HepG2 (cell line): ENCODE data around the gene TLNRD1. TPM values are rescaled to one million over a fixed set of nuclear protein-coding genes. Genes with fewer than 3 reads are reported as not detected.

Source experiments
- HOXA7 ChIP-seq: sonication (generic); formaldehyde crosslinking; IDR thresholded peaks from 2 replicates; pipeline ENCODE4 v1.8.1; 2022; ENCODE audit warnings: mild to moderate bottlenecking, missing genetic modification reagents, moderate library complexity
- KAT8 ChIP-seq: IDR thresholded peaks from 2 replicates; pipeline ENCODE4 v1.6.1; 2016; ENCODE audit warnings: missing genetic modification reagents, missing compliant biosample characterization
- PAX8 ChIP-seq: sonication (generic); formaldehyde crosslinking; IDR thresholded peaks from 2 replicates; pipeline ENCODE4 v1.8.0; 2022; ENCODE audit warnings: mild to moderate bottlenecking, missing genetic modification reagents, borderline replicate concordance
- SMAD9 ChIP-seq: sonication (generic); formaldehyde crosslinking; IDR thresholded peaks from 2 replicates; pipeline ENCODE4 v1.5.1; 2020; ENCODE audit warnings: mild to moderate bottlenecking, missing genetic modification reagents
- TARDBP ChIP-seq: sonication (generic); formaldehyde crosslinking; IDR thresholded peaks from 2 replicates; pipeline ENCODE4 v1.8.0; 2022; ENCODE audit warnings: mild to moderate bottlenecking, missing genetic modification reagents
- TEAD3 ChIP-seq: optimal IDR thresholded peaks from 2 replicates; pipeline ENCODE3; 2016; ENCODE audit warnings: borderline replicate concordance
- ZFP36 ChIP-seq: fragments of 150-350 bp; IDR thresholded peaks from 2 replicates; pipeline ENCODE4 v1.6.1; 2018; ENCODE audit warnings: borderline replicate concordance, low read length, low read depth; ENCODE audit not compliant: partially characterized antibody
- ZKSCAN5 ChIP-seq: sonication (generic); formaldehyde crosslinking; IDR thresholded peaks from 2 replicates; pipeline ENCODE4 v1.5.1; 2020; ENCODE audit warnings: mild to moderate bottlenecking, missing genetic modification reagents
- ZNF124 ChIP-seq: sonication (generic); formaldehyde crosslinking; IDR thresholded peaks from 2 replicates; pipeline ENCODE4 v1.4.0; 2020; ENCODE audit warnings: missing genetic modification reagents
- ZNF605 ChIP-seq: sonication (generic); formaldehyde crosslinking; IDR thresholded peaks from 2 replicates; pipeline ENCODE4 v1.8.0; 2022; ENCODE audit warnings: mild to moderate bottlenecking, missing genetic modification reagents
- ZNF607 ChIP-seq: sonication (generic); formaldehyde crosslinking; IDR thresholded peaks from 2 replicates; pipeline ENCODE4 v1.5.1; 2020; ENCODE audit warnings: missing genetic modification reagents, mild to moderate bottlenecking, borderline replicate concordance
- polyA plus RNA-seq, 8 experiments: library from polyadenylated mRNA; depleted of rRNA in 3 of 8; stranded (reverse) in 7 of 8; unstranded in 1 of 8; fragments of >200 nt; fragmentation: Illumina TruSeq in 4 of 8; extraction: Trizol in 4 of 8; gene quantifications; 2 replicates each; pipeline versions ENCODE4 v1.2.1 to v1.2.3, GENCODE V29; 2011 to 2016; ENCODE audit warnings: low read depth in 4 of 8, missing spikeins in 1 of 8, mixed read lengths in 1 of 8; ENCODE audit not compliant: insufficient read depth in 1 of 8
- total RNA-seq, 5 experiments: library from RNA; depleted of rRNA; stranded (reverse); fragments of >200 nt; fragmentation: Illumina TruSeq; extraction: Trizol; gene quantifications; 2 replicates each; pipeline ENCODE4 v1.2.3, GENCODE V29; 2016; ENCODE audit warnings: low read depth in 1 of 5
- TF ChIP-seq, protein P1 (sequence below): sonication (generic); formaldehyde crosslinking; IDR thresholded peaks from 2 replicates; pipeline ENCODE4 v1.4.0; 2020; ENCODE audit warnings: mild to moderate bottlenecking, missing genetic modification reagents, borderline replicate concordance
- TF ChIP-seq, protein P2 (sequence below): sonication (generic); formaldehyde crosslinking; IDR thresholded peaks from 2 replicates; pipeline ENCODE4 v1.4.0; 2020; ENCODE audit warnings: mild to moderate bottlenecking, missing genetic modification reagents
- TF ChIP-seq, protein P3 (sequence below): sonication (generic); formaldehyde crosslinking; IDR thresholded peaks from 2 replicates; pipeline ENCODE4 v1.5.0; 2020; ENCODE audit warnings: missing genetic modification reagents, mild to moderate bottlenecking, borderline replicate concordance

The TLNRD1 gene
- total and polyA plus RNA-seq, 2 of the 13 experiments (the other 11 are each of a cell fraction or from before 2014, with no cell fraction given), result 3.4 to 5.3 TPM

DNA sequence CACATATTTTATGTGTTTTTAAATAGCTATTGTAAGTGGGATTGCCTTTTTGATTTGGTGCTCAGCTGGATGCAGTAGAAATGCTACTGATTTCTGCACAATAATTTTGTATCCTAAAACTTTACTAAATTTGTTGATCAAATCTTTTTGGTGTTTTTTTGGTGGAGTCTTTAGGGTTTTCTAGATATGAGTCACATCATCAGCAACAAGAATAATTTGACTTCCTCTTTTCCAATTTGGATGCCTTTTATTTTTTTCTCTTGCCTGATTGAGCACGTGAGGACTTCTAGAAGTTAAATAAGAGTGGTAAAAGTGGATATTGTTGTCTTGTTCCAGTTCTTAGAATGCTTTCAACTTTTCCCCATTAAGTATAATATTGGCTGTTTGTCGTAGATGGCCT is 51.3 kb downstream of the TLNRD1 start (continued):
- TF ChIP-seq, protein P1, sequence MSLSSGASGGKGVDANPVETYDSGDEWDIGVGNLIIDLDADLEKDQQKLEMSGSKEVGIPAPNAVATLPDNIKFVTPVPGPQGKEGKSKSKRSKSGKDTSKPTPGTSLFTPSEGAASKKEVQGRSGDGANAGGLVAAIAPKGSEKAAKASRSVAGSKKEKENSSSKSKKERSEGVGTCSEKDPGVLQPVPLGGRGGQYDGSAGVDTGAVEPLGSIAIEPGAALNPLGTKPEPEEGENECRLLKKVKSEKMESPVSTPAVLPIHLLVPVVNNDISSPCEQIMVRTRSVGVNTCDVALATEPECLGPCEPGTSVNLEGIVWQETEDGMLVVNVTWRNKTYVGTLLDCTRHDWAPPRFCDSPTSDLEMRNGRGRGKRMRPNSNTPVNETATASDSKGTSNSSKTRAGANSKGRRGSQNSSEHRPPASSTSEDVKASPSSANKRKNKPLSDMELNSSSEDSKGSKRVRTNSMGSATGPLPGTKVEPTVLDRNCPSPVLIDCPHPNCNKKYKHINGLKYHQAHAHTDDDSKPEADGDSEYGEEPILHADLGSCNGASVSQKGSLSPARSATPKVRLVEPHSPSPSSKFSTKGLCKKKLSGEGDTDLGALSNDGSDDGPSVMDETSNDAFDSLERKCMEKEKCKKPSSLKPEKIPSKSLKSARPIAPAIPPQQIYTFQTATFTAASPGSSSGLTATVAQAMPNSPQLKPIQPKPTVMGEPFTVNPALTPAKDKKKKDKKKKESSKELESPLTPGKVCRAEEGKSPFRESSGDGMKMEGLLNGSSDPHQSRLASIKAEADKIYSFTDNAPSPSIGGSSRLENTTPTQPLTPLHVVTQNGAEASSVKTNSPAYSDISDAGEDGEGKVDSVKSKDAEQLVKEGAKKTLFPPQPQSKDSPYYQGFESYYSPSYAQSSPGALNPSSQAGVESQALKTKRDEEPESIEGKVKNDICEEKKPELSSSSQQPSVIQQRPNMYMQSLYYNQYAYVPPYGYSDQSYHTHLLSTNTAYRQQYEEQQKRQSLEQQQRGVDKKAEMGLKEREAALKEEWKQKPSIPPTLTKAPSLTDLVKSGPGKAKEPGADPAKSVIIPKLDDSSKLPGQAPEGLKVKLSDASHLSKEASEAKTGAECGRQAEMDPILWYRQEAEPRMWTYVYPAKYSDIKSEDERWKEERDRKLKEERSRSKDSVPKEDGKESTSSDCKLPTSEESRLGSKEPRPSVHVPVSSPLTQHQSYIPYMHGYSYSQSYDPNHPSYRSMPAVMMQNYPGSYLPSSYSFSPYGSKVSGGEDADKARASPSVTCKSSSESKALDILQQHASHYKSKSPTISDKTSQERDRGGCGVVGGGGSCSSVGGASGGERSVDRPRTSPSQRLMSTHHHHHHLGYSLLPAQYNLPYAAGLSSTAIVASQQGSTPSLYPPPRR (CRISPR knock-in tag), result no peak
- TF ChIP-seq ZFP36 (no peak), PAX8 (CRISPR knock-in tag) (no peak), HOXA7 (CRISPR knock-in tag) (no peak), TARDBP (no peak), ZNF124 (CRISPR knock-in tag) (no peak), ZNF605 (CRISPR knock-in tag) (no peak), TEAD3 (CRISPR knock-in tag) (no peak), KAT8 (CRISPR knock-in tag) (no peak), ZNF607 (CRISPR knock-in tag) (no peak), ZKSCAN5 (CRISPR knock-in tag) (no peak), SMAD9 (no peak)
- TF ChIP-seq, protein P2, sequence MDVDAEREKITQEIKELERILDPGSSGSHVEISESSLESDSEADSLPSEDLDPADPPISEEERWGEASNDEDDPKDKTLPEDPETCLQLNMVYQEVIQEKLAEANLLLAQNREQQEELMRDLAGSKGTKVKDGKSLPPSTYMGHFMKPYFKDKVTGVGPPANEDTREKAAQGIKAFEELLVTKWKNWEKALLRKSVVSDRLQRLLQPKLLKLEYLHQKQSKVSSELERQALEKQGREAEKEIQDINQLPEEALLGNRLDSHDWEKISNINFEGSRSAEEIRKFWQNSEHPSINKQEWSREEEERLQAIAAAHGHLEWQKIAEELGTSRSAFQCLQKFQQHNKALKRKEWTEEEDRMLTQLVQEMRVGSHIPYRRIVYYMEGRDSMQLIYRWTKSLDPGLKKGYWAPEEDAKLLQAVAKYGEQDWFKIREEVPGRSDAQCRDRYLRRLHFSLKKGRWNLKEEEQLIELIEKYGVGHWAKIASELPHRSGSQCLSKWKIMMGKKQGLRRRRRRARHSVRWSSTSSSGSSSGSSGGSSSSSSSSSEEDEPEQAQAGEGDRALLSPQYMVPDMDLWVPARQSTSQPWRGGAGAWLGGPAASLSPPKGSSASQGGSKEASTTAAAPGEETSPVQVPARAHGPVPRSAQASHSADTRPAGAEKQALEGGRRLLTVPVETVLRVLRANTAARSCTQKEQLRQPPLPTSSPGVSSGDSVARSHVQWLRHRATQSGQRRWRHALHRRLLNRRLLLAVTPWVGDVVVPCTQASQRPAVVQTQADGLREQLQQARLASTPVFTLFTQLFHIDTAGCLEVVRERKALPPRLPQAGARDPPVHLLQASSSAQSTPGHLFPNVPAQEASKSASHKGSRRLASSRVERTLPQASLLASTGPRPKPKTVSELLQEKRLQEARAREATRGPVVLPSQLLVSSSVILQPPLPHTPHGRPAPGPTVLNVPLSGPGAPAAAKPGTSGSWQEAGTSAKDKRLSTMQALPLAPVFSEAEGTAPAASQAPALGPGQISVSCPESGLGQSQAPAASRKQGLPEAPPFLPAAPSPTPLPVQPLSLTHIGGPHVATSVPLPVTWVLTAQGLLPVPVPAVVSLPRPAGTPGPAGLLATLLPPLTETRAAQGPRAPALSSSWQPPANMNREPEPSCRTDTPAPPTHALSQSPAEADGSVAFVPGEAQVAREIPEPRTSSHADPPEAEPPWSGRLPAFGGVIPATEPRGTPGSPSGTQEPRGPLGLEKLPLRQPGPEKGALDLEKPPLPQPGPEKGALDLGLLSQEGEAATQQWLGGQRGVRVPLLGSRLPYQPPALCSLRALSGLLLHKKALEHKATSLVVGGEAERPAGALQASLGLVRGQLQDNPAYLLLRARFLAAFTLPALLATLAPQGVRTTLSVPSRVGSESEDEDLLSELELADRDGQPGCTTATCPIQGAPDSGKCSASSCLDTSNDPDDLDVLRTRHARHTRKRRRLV (CRISPR knock-in tag), result no peak
- TF ChIP-seq, protein P3, sequence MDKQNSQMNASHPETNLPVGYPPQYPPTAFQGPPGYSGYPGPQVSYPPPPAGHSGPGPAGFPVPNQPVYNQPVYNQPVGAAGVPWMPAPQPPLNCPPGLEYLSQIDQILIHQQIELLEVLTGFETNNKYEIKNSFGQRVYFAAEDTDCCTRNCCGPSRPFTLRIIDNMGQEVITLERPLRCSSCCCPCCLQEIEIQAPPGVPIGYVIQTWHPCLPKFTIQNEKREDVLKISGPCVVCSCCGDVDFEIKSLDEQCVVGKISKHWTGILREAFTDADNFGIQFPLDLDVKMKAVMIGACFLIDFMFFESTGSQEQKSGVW, result no peak
